H1 (cell line): Measurements from ENCODE around the gene IFITM10. TPM values are rescaled to one million over a fixed set of nuclear protein-coding genes. Genes with fewer than 3 reads are reported as not detected.

Source experiments
- CTCF ChIA-PET: fragments of 300-600 bp; sonication (Branson Sonifier 250); formaldehyde crosslinking; loops from one replicate; lab custom pipeline; 2021; ENCODE audit not compliant: partially characterized antibody; lab: Charles Lee
- POLR2A ChIA-PET: fragments of 300-600 bp; sonication (Branson Sonifier 250); formaldehyde crosslinking; loops from one replicate; lab custom pipeline; 2021; ENCODE audit warnings: inconsistent platforms; ENCODE audit not compliant: partially characterized antibody; lab: Charles Lee
- DNase-seq, 2 experiments: peaks; one replicate each; pipeline versions ENCODE4 v3.0.0 to v3.0.0-alpha.2; 2010 to 2022; ENCODE audit warnings: low spot score in 2 of 2, low read depth in 1 of 2, mixed read lengths in 1 of 2
- FAIRE-seq: peaks from 2 replicates; lab custom pipeline; 2011; peaks lifted over from hg19 to GRCh38; lab: Jason Lieb, UNC
- H2AFZ ChIP-seq: 2 replicates; pipeline ENCODE4 v1.8.1; 2012; ENCODE audit warnings: low read length, inconsistent platforms
- H2AK5ac ChIP-seq: 2 replicates; pipeline ENCODE4 v1.6.1; 2013; ENCODE audit warnings: low read depth, low read length
- H2BK120ac ChIP-seq: replicated peaks from 2 replicates; pipeline ENCODE3; 2013; ENCODE audit warnings: low read depth, low read length, inconsistent platforms
- H2BK12ac ChIP-seq: 2 replicates; pipeline ENCODE4 v1.6.1; 2013; ENCODE audit warnings: low read depth, low read length
- H2BK15ac ChIP-seq: 2 replicates; pipeline ENCODE4 v1.6.1; 2013; ENCODE audit warnings: low read length
- H2BK20ac ChIP-seq: 2 replicates; pipeline ENCODE4 v1.6.1; 2013; ENCODE audit warnings: low read length
- H2BK5ac ChIP-seq: 2 replicates; pipeline ENCODE4 v1.6.1; 2013; ENCODE audit warnings: low read depth, low read length
- H3K14ac ChIP-seq: 2 replicates; pipeline ENCODE4 v1.6.1; 2013; ENCODE audit warnings: inconsistent platforms; ENCODE audit not compliant: insufficient read length
- H3K18ac ChIP-seq: 2 replicates; pipeline ENCODE4 v1.6.1; 2013; ENCODE audit warnings: low read length; ENCODE audit errors: extremely low read depth
- H3K23ac ChIP-seq: 2 replicates; pipeline ENCODE4 v1.6.1; 2013; ENCODE audit warnings: inconsistent platforms; ENCODE audit not compliant: insufficient read length
- H3K23me2 ChIP-seq: 2 replicates; pipeline ENCODE4 v1.6.1; 2013; ENCODE audit warnings: low read depth, low read length
- H3K27ac ChIP-seq: 2 replicates; pipeline ENCODE4 v1.6.1; 2011; ENCODE audit warnings: low read depth, low read length, inconsistent platforms
- H3K27me3 ChIP-seq, 4 experiments: replicated peaks in 1 of 4; 1 replicate in 1 of 4; 2 replicates in 3 of 4; pipeline versions ENCODE4 v1.6.1 to v1.8.1; 2011 to 2013; ENCODE audit warnings: low read length in 3 of 4, mild to moderate bottlenecking in 3 of 4, inconsistent platforms in 2 of 4, mixed read lengths in 2 of 4, moderate library complexity in 1 of 4; ENCODE audit not compliant: control insufficient read depth in 3 of 4, insufficient read depth in 3 of 4; ENCODE audit errors: extremely low read depth in 1 of 4
- H3K36me3 ChIP-seq, 4 experiments: 2 replicates each; pipeline versions ENCODE4 v1.6.1 to v1.8.1; 2011 to 2013; ENCODE audit warnings: mild to moderate bottlenecking in 4 of 4, low read length in 3 of 4, moderate library complexity in 2 of 4, control low read depth in 1 of 4, inconsistent platforms in 1 of 4; ENCODE audit not compliant: insufficient read depth in 4 of 4, control insufficient read depth in 2 of 4
- H3K4ac ChIP-seq: replicated peaks from 2 replicates; pipeline ENCODE3; 2013; ENCODE audit warnings: low read length, low read depth, mixed read lengths, inconsistent platforms; ENCODE audit not compliant: insufficient read length
- H3K4me1 ChIP-seq, 4 experiments: replicated peaks in 1 of 4; 1 replicate in 1 of 4; 2 replicates in 3 of 4; pipeline versions ENCODE4 v1.6.1 to v1.8.1; 2011 to 2013; ENCODE audit warnings: low read length in 3 of 4, inconsistent platforms in 2 of 4, mixed read lengths in 1 of 4; ENCODE audit not compliant: insufficient read depth in 4 of 4, control insufficient read depth in 3 of 4
- H3K4me2 ChIP-seq, 2 experiments: 2 replicates each; pipeline versions ENCODE4 v1.6.1 to v1.8.1; 2011 to 2013; ENCODE audit warnings: low read depth in 2 of 2, low read length in 2 of 2, control low read depth in 1 of 2, inconsistent platforms in 1 of 2, mild to moderate bottlenecking in 1 of 2; ENCODE audit not compliant: insufficient read depth in 1 of 2
- H3K4me3 ChIP-seq, 4 experiments: fragments of 200-600, 300-600 bp in 1 of 4; sonication (generic), shearing (Covaris generic), sonication (Bioruptor Twin) in 1 of 4; 2 replicates each; pipeline versions ENCODE4 v1.5.1 to v1.8.1; 2011 to 2016; ENCODE audit warnings: low read length in 4 of 4, low read depth in 3 of 4, control low read depth in 2 of 4, inconsistent platforms in 2 of 4, mild to moderate bottlenecking in 2 of 4, mixed read lengths in 1 of 4, moderate library complexity in 1 of 4; ENCODE audit not compliant: insufficient read depth in 2 of 4; ENCODE audit errors: extremely low read depth in 1 of 4
- H3K56ac ChIP-seq: replicated peaks from 2 replicates; pipeline ENCODE3; 2013; ENCODE audit warnings: low read depth, mild to moderate bottlenecking, mixed read lengths, low read length, inconsistent platforms; ENCODE audit not compliant: insufficient read length
- H3K79me1 ChIP-seq: 2 replicates; pipeline ENCODE4 v1.6.1; 2013; ENCODE audit warnings: low read depth, low read length, control low read depth
- H3K79me2 ChIP-seq, 2 experiments: 2 replicates each; pipeline versions ENCODE4 v1.6.1 to v1.8.1; 2012 to 2013; ENCODE audit warnings: low read length in 2 of 2, mild to moderate bottlenecking in 2 of 2, inconsistent platforms in 1 of 2; ENCODE audit not compliant: insufficient read depth in 2 of 2, control insufficient read depth in 1 of 2
- H3K9ac ChIP-seq, 4 experiments: replicated peaks in 1 of 4; 1 replicate in 1 of 4; 2 replicates in 3 of 4; pipeline versions ENCODE4 v1.6.1 to v1.8.1; 2011 to 2013; ENCODE audit warnings: low read depth in 3 of 4, low read length in 3 of 4, control low read depth in 2 of 4, mild to moderate bottlenecking in 2 of 4, moderate library complexity in 2 of 4, inconsistent platforms in 1 of 4; ENCODE audit errors: extremely low read depth in 1 of 4
- H3K9me3 ChIP-seq, 2 experiments: 2 replicates each; pipeline versions ENCODE4 v1.6.1 to v1.8.1; 2012 to 2013; ENCODE audit warnings: mild to moderate bottlenecking in 2 of 2, moderate library complexity in 2 of 2, control low read depth in 1 of 2, inconsistent platforms in 1 of 2, low read depth in 1 of 2, low read length in 1 of 2, mixed read lengths in 1 of 2; ENCODE audit not compliant: insufficient read depth in 2 of 2
- H4K20me1 ChIP-seq, 2 experiments: replicated peaks in 1 of 2; 2 replicates each; pipeline versions ENCODE3 to v1.8.1; 2011 to 2013; ENCODE audit warnings: inconsistent platforms in 2 of 2, low read length in 2 of 2, mild to moderate bottlenecking in 1 of 2; ENCODE audit not compliant: insufficient read depth in 2 of 2, control insufficient read depth in 1 of 2
- H4K5ac ChIP-seq: 2 replicates; pipeline ENCODE4 v1.6.1; 2013; ENCODE audit warnings: low read length, low read depth, mixed read lengths, inconsistent platforms; ENCODE audit not compliant: insufficient read length
- H4K8ac ChIP-seq: 2 replicates; pipeline ENCODE4 v1.8.0; 2013; ENCODE audit warnings: mild to moderate bottlenecking, moderate library complexity, low read length, inconsistent platforms; ENCODE audit not compliant: insufficient read depth; ENCODE audit errors: extremely low read depth
- H4K91ac ChIP-seq: replicated peaks from 2 replicates; pipeline ENCODE3; 2013; ENCODE audit warnings: low read length, mixed read lengths, inconsistent platforms; ENCODE audit not compliant: insufficient read length
- HDAC6 ChIP-seq: IDR thresholded peaks from one replicate; pipeline ENCODE4 v1.7.1; 2012; ENCODE audit warnings: low read depth, mild to moderate bottlenecking, inconsistent platforms, low read length, moderate library complexity
- KDM4A ChIP-seq: IDR thresholded peaks from one replicate; pipeline ENCODE4 v1.7.1; 2012; ENCODE audit warnings: low read depth, mild to moderate bottlenecking, moderate library complexity, low read length, inconsistent platforms; ENCODE audit not compliant: severe bottlenecking
- KDM5A ChIP-seq: fragments of 200-600 bp; IDR thresholded peaks from 2 replicates; pipeline ENCODE4 v1.7.1; 2012; ENCODE audit warnings: mild to moderate bottlenecking, low read length, inconsistent platforms, mixed read lengths
- NANOG ChIP-seq: IDR thresholded peaks from 2 replicates; pipeline ENCODE4 v1.6.1; 2011; ENCODE audit warnings: low read length, low read depth, mild to moderate bottlenecking, inconsistent platforms; ENCODE audit not compliant: insufficient read depth, poor library complexity, severe bottlenecking
- NRF1 ChIP-seq: IDR thresholded peaks from 2 replicates; pipeline ENCODE4 v1.6.1; 2011; ENCODE audit warnings: mild to moderate bottlenecking, low read depth, low read length, improper control_type of control experiment
- PHF8 ChIP-seq: fragments of 200-600 bp; sonication (generic); conservative IDR thresholded peaks from 2 replicates; pipeline ENCODE4 v1.7.1; 2012; ENCODE audit warnings: low read depth, mild to moderate bottlenecking, inconsistent platforms, low read length, moderate library complexity
- POU5F1 ChIP-seq: IDR thresholded peaks from 2 replicates; pipeline ENCODE4 v1.6.1; 2011; ENCODE audit warnings: low read depth, mild to moderate bottlenecking, low read length, moderate library complexity
- SRF ChIP-seq: IDR thresholded peaks from 2 replicates; pipeline ENCODE4 v1.6.1; 2011; ENCODE audit warnings: mild to moderate bottlenecking, low read depth, low read length, moderate library complexity
- TEAD4 ChIP-seq: IDR thresholded peaks from 2 replicates; pipeline ENCODE4 v1.6.1; 2012; ENCODE audit warnings: low read depth, low read length, inconsistent platforms, mixed read lengths
- WGBS, 2 experiments: shearing (Covaris generic) in 1 of 2; methylation state at CpG; one replicate each; pipeline versions ENCODE4 v1.1.6 to v1.1.7; 2013 to 2015; ENCODE audit warnings: low lambda C conversion rate in 2 of 2, mixed read lengths in 2 of 2, inconsistent platforms in 1 of 2, low coverage in 1 of 2, missing lambda C conversion rate in 1 of 2; ENCODE audit not compliant: insufficient replicate concordance in 2 of 2, insufficient coverage in 1 of 2, insufficient read length in 1 of 2; ENCODE audit errors: extremely low coverage in 1 of 2, missing lambda C conversion rate in 1 of 2; 5-methylcytosine and 5-hydroxymethylcytosine counted together
- polyA plus RNA-seq, 7 experiments: library from polyadenylated mRNA; depleted of rRNA in 3 of 7; stranded (reverse) in 5 of 7; unstranded in 2 of 7; fragments of >200 nt in 5 of 7; fragments of 200-250 nt in 2 of 7; gene quantifications; 1 replicate in 5 of 7; 2 replicates in 1 of 7; 4 replicates in 1 of 7; pipeline versions ENCODE4 v1.2.1 to v1.2.3, GENCODE V29; 2011 to 2013; ENCODE audit warnings: missing spikeins in 2 of 7, mixed read lengths in 2 of 7
- total RNA-seq: library from RNA; stranded (reverse); fragmentation: NEBNext Ultra II Directional; extraction: Animal tissue kit (Norgen Biotek cat#: 25700); gene quantifications from 2 replicates; pipeline ENCODE4 v1.2.1, GENCODE V29; 2021

Gene IFITM10
- total and polyA plus RNA-seq, 2 of the 8 experiments (the other 6 are each of a cell fraction or from before 2014, with no cell fraction given): 0.08 to 0.22 TPM

DNA sequence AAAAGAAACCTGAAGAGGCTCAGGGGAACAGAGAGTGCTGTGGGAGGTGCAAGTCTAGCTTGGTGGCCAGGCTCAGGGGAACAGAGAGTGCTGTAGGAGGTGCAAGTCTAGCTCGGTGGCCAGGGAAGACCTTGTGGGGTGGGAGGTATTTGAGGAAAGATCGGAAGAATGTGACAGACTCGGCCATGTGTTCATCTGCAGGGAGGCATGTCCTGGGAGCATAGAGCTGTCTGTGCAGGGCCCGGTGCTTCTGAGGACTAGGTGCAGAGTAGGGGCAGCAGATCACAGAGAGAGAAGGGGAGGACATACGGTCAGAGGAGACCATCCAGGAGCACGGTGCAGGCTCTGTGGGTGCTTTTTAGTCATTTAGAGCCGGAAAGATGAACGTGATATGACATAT lies 10.8 kb downstream of the IFITM10 start:
- FAIRE-seq: no peak
- H3K79me2 ChIP-seq: no peaks in the 10 kb centered on the region

More for the DNA sequence above, 10.8 kb downstream of the IFITM10 start:
- Histone ChIP-seq H3K9ac (no peak overlapping the region), H4K20me1 (peaks cover 0 to 3% of the 10 kb centered on the region in 2 experiments), H3K79me1 (no peaks in the 10 kb centered on the region), H3K4me2 (no peak overlapping the region), H2BK120ac (no peak overlapping the region), H4K8ac (no peak overlapping the region), H3K9me3 (peaks cover 0 to 2% of the 10 kb centered on the region in 2 experiments; a peak in 1 of 4 replicates), H3K18ac (no peak overlapping the region), H3K4me1 (no peaks in the 10 kb centered on the region; a peak in 1 of 7 replicates), H4K5ac (no peak overlapping the region), H4K91ac (peak overlapping the region; percentile 38), H3K4me3 (no peak overlapping the region), H2AFZ (no peak overlapping the region), H2BK5ac (no peak overlapping the region), H3K23ac (no peak overlapping the region), H3K56ac (no peak overlapping the region), H2BK20ac (no peak overlapping the region), H3K23me2 (peaks cover 14% of the 10 kb centered on the region; the same call in 1 of the 2 replicates), H2BK12ac (no peak overlapping the region), H3K36me3 (no peaks in the 10 kb centered on the region), H2BK15ac (no peak overlapping the region), H3K27ac (no peak overlapping the region), H3K14ac (no peak overlapping the region), H3K27me3 (peaks cover 0 to 7% (median 0%) of the 10 kb centered on the region in 4 experiments; a peak in 4 of 7 replicates), H2AK5ac (no peak overlapping the region), H3K4ac (no peak overlapping the region)
- POLR2A ChIA-PET: no interaction called here
- no peak for TF ChIP-seq TEAD4
- no peak for TF ChIP-seq NANOG
- no peak for TF ChIP-seq KDM4A
- no peak for TF ChIP-seq HDAC6
- no peak for TF ChIP-seq PHF8
- no peak for TF ChIP-seq NRF1
- no peak for TF ChIP-seq POU5F1
- TF ChIP-seq KDM5A: no peak
- no peak for TF ChIP-seq SRF
- CTCF ChIA-PET: interaction anchor here (1.8 to 2.1 kb wide), 2 partner anchors 87 to 92 kb away, joined by 5 read pairs; no protein-coding TSS in a partner anchor
- no peak for DNase-seq
- WGBS, 2 experiments: 84% methylated on average over 8 of the region's 8 CpGs; no CpG with 5 or more reads in 1 of the 2 experiments
